ENCODE measurements around the gene DLGAP4.

GRCh38 chr20:36573798-36574365 lies 267.7 kb downstream of the DLGAP4 start:
- TF ChIP-seq BHLHE40 (IDR thresholded peaks at IDR 0.05; ENCODE audit: borderline replicate concordance) (no peak), FOXA1 (IDR thresholded peaks at IDR 0.05) (no peak), LEF1 (IDR thresholded peaks at IDR 0.05; ENCODE audit: borderline replicate concordance) (no peak), FOXM1 (IDR thresholded peaks at IDR 0.05; ENCODE audit: borderline replicate concordance) (peak; percentile 67; the same call in 1 of the 2 replicates), NFRKB (IDR thresholded peaks at IDR 0.05) (no peak), FOXK2 (IDR thresholded peaks at IDR 0.05) (no peak), ZNF384 (IDR thresholded peaks at IDR 0.05) (no peak), ELF4 (IDR thresholded peaks at IDR 0.05) (no peak), TARDBP (IDR thresholded peaks at IDR 0.05) (no peak), SP1 (IDR thresholded peaks at IDR 0.05) (no peak), SUZ12 (IDR thresholded peaks at IDR 0.05) (no peak), CTBP1 (IDR thresholded peaks at IDR 0.05; ENCODE audit: borderline replicate concordance) (no peak)
